ENCODE measurements around the gene POMP. TPM values are rescaled to one million over a fixed set of nuclear protein-coding genes. Genes with fewer than 3 reads are reported as not detected.
A peak's percentile ranks its signal among the peaks of the same experiment; 100 is the strongest.

Gene POMP, protein sequence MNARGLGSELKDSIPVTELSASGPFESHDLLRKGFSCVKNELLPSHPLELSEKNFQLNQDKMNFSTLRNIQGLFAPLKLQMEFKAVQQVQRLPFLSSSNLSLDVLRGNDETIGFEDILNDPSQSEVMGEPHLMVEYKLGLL
- 66.6 and 98.9 TPM in 2 replicates for total RNA-seq (ENCODE audit: low replicate concordance)

DNA sequence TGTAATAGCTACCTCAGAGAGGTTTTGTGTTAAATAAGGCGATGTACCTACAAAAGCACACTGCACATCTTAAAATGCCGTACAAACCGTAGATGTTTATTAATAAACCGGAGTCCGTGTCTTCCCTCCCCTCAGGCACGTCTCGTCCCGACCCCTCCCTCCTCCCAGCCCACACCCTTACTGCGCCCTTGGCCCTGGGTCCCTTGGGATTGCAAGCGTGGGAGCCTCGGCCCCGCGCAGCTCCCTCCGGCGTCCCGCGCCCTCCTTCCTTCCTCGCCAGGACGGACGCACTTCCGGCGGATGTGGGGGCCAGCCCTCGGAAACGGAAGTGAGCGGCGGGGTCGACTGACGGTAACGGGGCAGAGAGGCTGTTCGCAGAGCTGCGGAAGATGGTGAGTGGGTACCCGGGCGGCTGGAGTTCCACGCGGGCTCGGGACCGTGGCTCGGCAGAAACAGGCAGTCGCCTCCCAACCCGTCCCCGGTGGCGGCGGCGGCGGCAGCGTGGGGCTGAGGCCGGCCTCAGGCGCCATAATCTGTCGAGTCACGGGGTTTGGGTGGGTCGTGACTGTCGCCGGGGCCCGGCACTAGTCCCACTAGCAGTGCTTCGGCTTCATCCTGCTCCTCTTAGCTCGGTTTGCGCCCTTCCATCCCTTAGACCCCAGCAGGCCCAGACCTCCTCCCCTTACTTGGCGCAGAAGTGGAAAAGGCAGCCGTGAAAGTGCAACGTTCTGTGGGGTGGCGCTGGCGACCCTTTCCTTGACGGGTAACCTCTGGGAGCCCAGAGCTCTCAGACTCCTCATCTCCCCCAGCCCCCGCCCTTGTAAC, at the start of gene POMP:
Gene POMP, plus strand, starts transcription at position 335 of the 825 bp plus-strand sequence. Its CDS starts 55 bp downstream, at position 390.
- Histone ChIP-seq H3K27ac (no peak within 1 kb of the TSS), H3K9me3 (ENCODE audit: low read depth) (no peaks in the 10 kb centered on the region), H3K27me3 (no peaks in the 10 kb centered on the region), H3K4me1 (peaks cover 14% of the 10 kb centered on the region), H3K79me2 (ENCODE audit: low read depth) (peaks cover 83% of the 10 kb centered on the region), H4K20me1 (ENCODE audit: low read depth) (peaks cover 42% of the 10 kb centered on the region), H2AFZ (replicated peaks) (peak within 1 kb of the TSS; percentile 75), H3K9ac (peak within 1 kb of the TSS; percentile 73), H3K36me3 (peaks cover 8% of the 10 kb centered on the region), H3F3A (ENCODE audit: low read depth) (peaks cover 4% of the 10 kb centered on the region), H3K4me2 (peak within 1 kb of the TSS; percentile 84), H3K4me3 (peak within 1 kb of the TSS; percentile 82)
- H3K27me3 Mint-ChIP-seq (ENCODE audit: insufficient read depth, low read depth), result peaks cover 2% of the 10 kb centered on the region
- peak; percentile 89 for DNase-seq (ENCODE audit: low spot score)
- H3K36me3 Mint-ChIP-seq, result peaks cover 2% of the 10 kb centered on the region
- H3K4me3 Mint-ChIP-seq, result peak within 1 kb of the TSS; percentile 98
- no peak for TF ChIP-seq CTCF (IDR thresholded peaks at IDR 0.05)
- TF ChIP-seq EZH2 (IDR thresholded peaks at IDR 0.05), result no peak
- no peak for TF ChIP-seq EZH2phosphoT487 (IDR thresholded peaks at IDR 0.05)
- H3K9me3 Mint-ChIP-seq, result no peaks in the 10 kb centered on the region
- H3K27ac Mint-ChIP-seq, result peak within 1 kb of the TSS; percentile 93
- H3K4me1 Mint-ChIP-seq, result peaks cover 28% of the 10 kb centered on the region

- peaks cover 7% of the 10 kb centered on the region for H3K27me3 Mint-ChIP-seq (ENCODE audit: insufficient read depth, low read depth)
- H3F3A ChIP-seq (ENCODE audit: low read depth), result no peaks in the 10 kb centered on the region
- TF ChIP-seq CTCF (IDR thresholded peaks at IDR 0.05), result no peak
- TF ChIP-seq EZH2 (IDR thresholded peaks at IDR 0.05), result no peak
- TF ChIP-seq EZH2phosphoT487 (IDR thresholded peaks at IDR 0.05), result no peak
- no peaks in the 10 kb centered on the region for H3K36me3 ChIP-seq
- H3K4me1 Mint-ChIP-seq, result no peaks in the 10 kb centered on the region
- H3K4me1 ChIP-seq, result no peaks in the 10 kb centered on the region
- no peaks in the 10 kb centered on the region for H3K9me3 ChIP-seq (ENCODE audit: low read depth)
- H3K36me3 Mint-ChIP-seq, result no peaks in the 10 kb centered on the region
- no peaks in the 10 kb centered on the region for H3K9me3 Mint-ChIP-seq
- H3K79me2 ChIP-seq (ENCODE audit: low read depth), result no peaks in the 10 kb centered on the region
- DNase-seq (ENCODE audit: low spot score), result no peak
- no peaks in the 10 kb centered on the region for H3K27me3 ChIP-seq
- no peak overlapping the region for H3K4me3 Mint-ChIP-seq
- H3K27ac Mint-ChIP-seq, result no peak overlapping the region
- H2AFZ ChIP-seq (replicated peaks), result no peak overlapping the region
- H3K4me3 ChIP-seq, result no peak overlapping the region
- H4K20me1 ChIP-seq (ENCODE audit: low read depth), result no peaks in the 10 kb centered on the region
- no peak overlapping the region for H3K27ac ChIP-seq
- H3K4me2 ChIP-seq, result no peak overlapping the region
- H3K9ac ChIP-seq, result no peak overlapping the region
These were observed 49.5 kb upstream of the POMP start for GRCh38 chr13:28609381-28609780.

DNA sequence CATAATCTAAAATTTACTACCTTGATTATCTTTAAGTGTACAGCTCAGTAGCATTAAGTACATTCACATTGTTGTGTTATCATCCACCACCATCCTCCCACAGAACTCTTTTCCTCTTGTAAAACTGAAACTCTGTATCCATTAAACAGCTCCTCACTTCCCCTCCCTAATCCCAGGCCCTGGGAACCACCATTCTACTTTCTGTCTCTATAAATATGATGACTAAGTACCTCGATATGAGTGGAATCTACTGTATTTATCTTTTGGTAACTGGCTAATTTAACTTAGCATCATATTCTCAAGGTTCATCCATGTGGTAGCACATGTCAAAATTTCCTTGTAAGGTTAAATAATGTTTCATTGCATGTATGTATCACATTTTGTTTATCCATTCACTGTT, 49.0 kb upstream of the POMP start:
- no peaks in the 10 kb centered on the region for H3F3A ChIP-seq (ENCODE audit: low read depth)
- TF ChIP-seq EZH2 (IDR thresholded peaks at IDR 0.05), result no peak
- no peak for TF ChIP-seq CTCF (IDR thresholded peaks at IDR 0.05)
- no peak for TF ChIP-seq EZH2phosphoT487 (IDR thresholded peaks at IDR 0.05)
- no peaks in the 10 kb centered on the region for H3K79me2 ChIP-seq (ENCODE audit: low read depth)
- H3K27ac ChIP-seq, result no peak overlapping the region
- no peaks in the 10 kb centered on the region for H3K4me1 Mint-ChIP-seq
- no peak for DNase-seq (ENCODE audit: low spot score)
- no peak overlapping the region for H3K4me2 ChIP-seq
- peaks cover 4% of the 10 kb centered on the region for H3K27me3 Mint-ChIP-seq (ENCODE audit: insufficient read depth, low read depth)
- no peaks in the 10 kb centered on the region for H3K36me3 ChIP-seq
- H3K4me3 ChIP-seq, result no peak overlapping the region
- H4K20me1 ChIP-seq (ENCODE audit: low read depth), result no peaks in the 10 kb centered on the region
- H2AFZ ChIP-seq (replicated peaks), result no peak overlapping the region
- no peak overlapping the region for H3K9ac ChIP-seq
- no peaks in the 10 kb centered on the region for H3K4me1 ChIP-seq
- H3K27me3 ChIP-seq, result no peaks in the 10 kb centered on the region
- no peaks in the 10 kb centered on the region for H3K9me3 Mint-ChIP-seq
- no peaks in the 10 kb centered on the region for H3K36me3 Mint-ChIP-seq
- H3K4me3 Mint-ChIP-seq, result no peak overlapping the region
- no peaks in the 10 kb centered on the region for H3K9me3 ChIP-seq (ENCODE audit: low read depth)
- H3K27ac Mint-ChIP-seq, result no peak overlapping the region
